Measurements from ENCODE around the gene TRMT1L.

TRMT1L gene

GRCh38 chr1:185094761-185095160, 62.0 kb downstream of the TRMT1L start:
- TF ChIP-seq RARB (CRISPR knock-in tag; IDR thresholded peaks at IDR 0.05) (no peak), ESRRG (CRISPR knock-in tag; IDR thresholded peaks at IDR 0.05) (no peak), ZNF565 (CRISPR knock-in tag; conservative IDR thresholded peaks at IDR 0.05; ENCODE audit: low read depth) (no peak), ZNF70 (CRISPR knock-in tag; IDR thresholded peaks at IDR 0.05) (no peak), CREB5 (CRISPR knock-in tag; IDR thresholded peaks at IDR 0.05; ENCODE audit: low read depth) (no peak), ZNF8 (CRISPR knock-in tag; IDR thresholded peaks at IDR 0.05) (no peak), TOX (CRISPR knock-in tag; IDR thresholded peaks at IDR 0.05; ENCODE audit: borderline replicate concordance) (no peak), ZFP30 (CRISPR knock-in tag; IDR thresholded peaks at IDR 0.05) (no peak), SNAI2 (CRISPR knock-in tag; IDR thresholded peaks at IDR 0.05) (no peak), GLIS3 (CRISPR knock-in tag; IDR thresholded peaks at IDR 0.05) (no peak), PPARA (CRISPR knock-in tag; IDR thresholded peaks at IDR 0.05; ENCODE audit: borderline replicate concordance) (no peak), ARNTL (CRISPR knock-in tag; IDR thresholded peaks at IDR 0.05; ENCODE audit: borderline replicate concordance, low read depth) (no peak), ISL1 (CRISPR knock-in tag; IDR thresholded peaks at IDR 0.05) (no peak), PATZ1 (CRISPR knock-in tag; IDR thresholded peaks at IDR 0.05; ENCODE audit: borderline replicate concordance) (no peak), OSR1 (CRISPR knock-in tag; IDR thresholded peaks at IDR 0.05) (no peak), ZFP3 (CRISPR knock-in tag; IDR thresholded peaks at IDR 0.05) (no peak)
- TF ChIP-seq, protein P1, sequence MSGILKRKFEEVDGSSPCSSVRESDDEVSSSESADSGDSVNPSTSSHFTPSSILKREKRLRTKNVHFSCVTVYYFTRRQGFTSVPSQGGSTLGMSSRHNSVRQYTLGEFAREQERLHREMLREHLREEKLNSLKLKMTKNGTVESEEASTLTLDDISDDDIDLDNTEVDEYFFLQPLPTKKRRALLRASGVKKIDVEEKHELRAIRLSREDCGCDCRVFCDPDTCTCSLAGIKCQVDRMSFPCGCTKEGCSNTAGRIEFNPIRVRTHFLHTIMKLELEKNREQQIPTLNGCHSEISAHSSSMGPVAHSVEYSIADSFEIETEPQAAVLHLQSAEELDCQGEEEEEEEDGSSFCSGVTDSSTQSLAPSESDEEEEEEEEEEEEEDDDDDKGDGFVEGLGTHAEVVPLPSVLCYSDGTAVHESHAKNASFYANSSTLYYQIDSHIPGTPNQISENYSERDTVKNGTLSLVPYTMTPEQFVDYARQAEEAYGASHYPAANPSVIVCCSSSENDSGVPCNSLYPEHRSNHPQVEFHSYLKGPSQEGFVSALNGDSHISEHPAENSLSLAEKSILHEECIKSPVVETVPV (CRISPR knock-in tag; IDR thresholded peaks at IDR 0.05): no peak
- TF ChIP-seq, protein P2, sequence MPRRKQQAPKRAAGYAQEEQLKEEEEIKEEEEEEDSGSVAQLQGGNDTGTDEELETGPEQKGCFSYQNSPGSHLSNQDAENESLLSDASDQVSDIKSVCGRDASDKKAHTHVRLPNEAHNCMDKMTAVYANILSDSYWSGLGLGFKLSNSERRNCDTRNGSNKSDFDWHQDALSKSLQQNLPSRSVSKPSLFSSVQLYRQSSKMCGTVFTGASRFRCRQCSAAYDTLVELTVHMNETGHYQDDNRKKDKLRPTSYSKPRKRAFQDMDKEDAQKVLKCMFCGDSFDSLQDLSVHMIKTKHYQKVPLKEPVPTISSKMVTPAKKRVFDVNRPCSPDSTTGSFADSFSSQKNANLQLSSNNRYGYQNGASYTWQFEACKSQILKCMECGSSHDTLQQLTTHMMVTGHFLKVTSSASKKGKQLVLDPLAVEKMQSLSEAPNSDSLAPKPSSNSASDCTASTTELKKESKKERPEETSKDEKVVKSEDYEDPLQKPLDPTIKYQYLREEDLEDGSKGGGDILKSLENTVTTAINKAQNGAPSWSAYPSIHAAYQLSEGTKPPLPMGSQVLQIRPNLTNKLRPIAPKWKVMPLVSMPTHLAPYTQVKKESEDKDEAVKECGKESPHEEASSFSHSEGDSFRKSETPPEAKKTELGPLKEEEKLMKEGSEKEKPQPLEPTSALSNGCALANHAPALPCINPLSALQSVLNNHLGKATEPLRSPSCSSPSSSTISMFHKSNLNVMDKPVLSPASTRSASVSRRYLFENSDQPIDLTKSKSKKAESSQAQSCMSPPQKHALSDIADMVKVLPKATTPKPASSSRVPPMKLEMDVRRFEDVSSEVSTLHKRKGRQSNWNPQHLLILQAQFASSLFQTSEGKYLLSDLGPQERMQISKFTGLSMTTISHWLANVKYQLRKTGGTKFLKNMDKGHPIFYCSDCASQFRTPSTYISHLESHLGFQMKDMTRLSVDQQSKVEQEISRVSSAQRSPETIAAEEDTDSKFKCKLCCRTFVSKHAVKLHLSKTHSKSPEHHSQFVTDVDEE (CRISPR knock-in tag; IDR thresholded peaks at IDR 0.05): no peak
- TF ChIP-seq, protein P3, sequence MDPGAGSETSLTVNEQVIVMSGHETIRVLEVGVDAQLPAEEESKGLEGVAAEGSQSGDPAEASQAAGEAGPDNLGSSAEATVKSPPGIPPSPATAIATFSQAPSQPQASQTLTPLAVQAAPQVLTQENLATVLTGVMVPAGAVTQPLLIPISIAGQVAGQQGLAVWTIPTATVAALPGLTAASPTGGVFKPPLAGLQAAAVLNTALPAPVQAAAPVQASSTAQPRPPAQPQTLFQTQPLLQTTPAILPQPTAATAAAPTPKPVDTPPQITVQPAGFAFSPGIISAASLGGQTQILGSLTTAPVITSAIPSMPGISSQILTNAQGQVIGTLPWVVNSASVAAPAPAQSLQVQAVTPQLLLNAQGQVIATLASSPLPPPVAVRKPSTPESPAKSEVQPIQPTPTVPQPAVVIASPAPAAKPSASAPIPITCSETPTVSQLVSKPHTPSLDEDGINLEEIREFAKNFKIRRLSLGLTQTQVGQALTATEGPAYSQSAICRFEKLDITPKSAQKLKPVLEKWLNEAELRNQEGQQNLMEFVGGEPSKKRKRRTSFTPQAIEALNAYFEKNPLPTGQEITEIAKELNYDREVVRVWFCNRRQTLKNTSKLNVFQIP (CRISPR knock-in tag; IDR thresholded peaks at IDR 0.05; ENCODE audit: borderline replicate concordance, low read depth): no peak
- no peak for ATAC-seq

DNA sequence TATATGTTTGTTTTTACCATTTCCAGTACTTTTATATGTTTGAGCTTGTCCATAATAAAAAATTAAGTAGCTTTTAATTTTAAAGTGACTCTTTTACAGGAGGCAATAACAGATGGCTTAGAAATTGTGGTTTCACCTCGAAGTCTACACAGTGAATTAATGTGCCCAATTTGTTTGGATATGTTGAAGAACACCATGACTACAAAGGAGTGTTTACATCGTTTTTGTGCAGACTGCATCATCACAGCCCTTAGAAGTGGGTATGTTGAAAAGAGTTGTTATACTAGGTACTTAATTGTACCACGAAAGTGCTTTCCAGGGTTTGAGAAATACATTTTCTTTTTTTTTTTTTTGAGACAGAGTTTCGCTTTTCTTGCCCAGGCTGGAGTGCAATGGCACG, 65.3 kb downstream of the TRMT1L start:
- ATAC-seq: no peak
- TF ChIP-seq ZFP30 (CRISPR knock-in tag; IDR thresholded peaks at IDR 0.05) (no peak), BACH2 (CRISPR knock-in tag; IDR thresholded peaks at IDR 0.05; ENCODE audit: borderline replicate concordance) (no peak), TCF4 (CRISPR knock-in tag; IDR thresholded peaks at IDR 0.05; ENCODE audit: borderline replicate concordance) (no peak), TOX (CRISPR knock-in tag; IDR thresholded peaks at IDR 0.05; ENCODE audit: borderline replicate concordance) (no peak), ZNF8 (CRISPR knock-in tag; IDR thresholded peaks at IDR 0.05) (no peak), ZC3H10 (CRISPR knock-in tag; IDR thresholded peaks at IDR 0.05) (no peak), ZNF70 (CRISPR knock-in tag; IDR thresholded peaks at IDR 0.05) (no peak), PATZ1 (CRISPR knock-in tag; IDR thresholded peaks at IDR 0.05; ENCODE audit: borderline replicate concordance) (no peak), CREB5 (CRISPR knock-in tag; IDR thresholded peaks at IDR 0.05; ENCODE audit: low read depth) (no peak), ESRRG (CRISPR knock-in tag; IDR thresholded peaks at IDR 0.05) (no peak), ARNTL (CRISPR knock-in tag; IDR thresholded peaks at IDR 0.05; ENCODE audit: borderline replicate concordance, low read depth) (no peak), SNAI2 (CRISPR knock-in tag; IDR thresholded peaks at IDR 0.05) (no peak)
- TF ChIP-seq, protein P2 (CRISPR knock-in tag; IDR thresholded peaks at IDR 0.05): no peak
- TF ChIP-seq, protein P1 (CRISPR knock-in tag; IDR thresholded peaks at IDR 0.05): no peak

Measured in SK-N-SH treated with all-trans-retinoic acid at 6 μM for 48 hours (cell line).